C4-2B (cell line): ENCODE data around the gene SELENOM.
A peak's percentile ranks its signal among the peaks of the same experiment; 100 is the strongest.

Experiments used
- H3K27ac ChIP-seq: fragments of 450-650 bp; 2 replicates; pipeline ENCODE4 v1.5.1; 2017
- CTCF ChIP-seq: fragments of 450-650 bp; conservative IDR thresholded peaks from 2 replicates; pipeline ENCODE4 v1.5.1; 2017; ENCODE audit warnings: mild to moderate bottlenecking
- ZFX ChIP-seq: fragments of 450-650 bp; IDR thresholded peaks from 2 replicates; pipeline ENCODE4 v1.6.1; 2017

The SELENOM gene

GRCh38 chr22:31090217-31091085, 16.9 kb downstream of the SELENOM start:
- no peak overlapping the region for H3K27ac ChIP-seq
- TF ChIP-seq ZFX (no peak), CTCF (no peak)

- TF ChIP-seq ZFX (no peak), CTCF (peak; percentile 88)
- no peak overlapping the region for H3K27ac ChIP-seq
These were observed 17.9 kb downstream of the SELENOM start for GRCh38 chr22:31089160-31090100.

- no peak overlapping the region for H3K27ac ChIP-seq
- no peak for TF ChIP-seq CTCF
- no peak for TF ChIP-seq ZFX
These were observed 19.0 kb downstream of the SELENOM start for GRCh38 chr22:31088233-31088986.

GRCh38 chr22:31087744-31088215, 19.6 kb downstream of the SELENOM start:
- TF ChIP-seq CTCF: no peak
- no peak for TF ChIP-seq ZFX
- H3K27ac ChIP-seq: no peak overlapping the region

GRCh38 chr22:31086703-31087330, 20.6 kb downstream of the SELENOM start:
- H3K27ac ChIP-seq: no peak overlapping the region
- TF ChIP-seq CTCF: no peak
- no peak for TF ChIP-seq ZFX

- TF ChIP-seq CTCF (no peak), ZFX (no peak)
- H3K27ac ChIP-seq: no peak overlapping the region
These were observed 21.4 kb downstream of the SELENOM start for GRCh38 chr22:31085928-31086327.
